ENCODE data around the gene MALAT1. TPM values are rescaled to one million over a fixed set of nuclear protein-coding genes. Genes with fewer than 3 reads are reported as not detected.
"Not testable (repeated sequence)": the region's sequence is repeated elsewhere in the genome, so short reads cannot be mapped to it uniquely, and the experiment has no call there.

Gene MALAT1
- 5,397 and 9,030 TPM in 2 replicates for total RNA-seq (ENCODE audit: low replicate concordance)

DNA sequence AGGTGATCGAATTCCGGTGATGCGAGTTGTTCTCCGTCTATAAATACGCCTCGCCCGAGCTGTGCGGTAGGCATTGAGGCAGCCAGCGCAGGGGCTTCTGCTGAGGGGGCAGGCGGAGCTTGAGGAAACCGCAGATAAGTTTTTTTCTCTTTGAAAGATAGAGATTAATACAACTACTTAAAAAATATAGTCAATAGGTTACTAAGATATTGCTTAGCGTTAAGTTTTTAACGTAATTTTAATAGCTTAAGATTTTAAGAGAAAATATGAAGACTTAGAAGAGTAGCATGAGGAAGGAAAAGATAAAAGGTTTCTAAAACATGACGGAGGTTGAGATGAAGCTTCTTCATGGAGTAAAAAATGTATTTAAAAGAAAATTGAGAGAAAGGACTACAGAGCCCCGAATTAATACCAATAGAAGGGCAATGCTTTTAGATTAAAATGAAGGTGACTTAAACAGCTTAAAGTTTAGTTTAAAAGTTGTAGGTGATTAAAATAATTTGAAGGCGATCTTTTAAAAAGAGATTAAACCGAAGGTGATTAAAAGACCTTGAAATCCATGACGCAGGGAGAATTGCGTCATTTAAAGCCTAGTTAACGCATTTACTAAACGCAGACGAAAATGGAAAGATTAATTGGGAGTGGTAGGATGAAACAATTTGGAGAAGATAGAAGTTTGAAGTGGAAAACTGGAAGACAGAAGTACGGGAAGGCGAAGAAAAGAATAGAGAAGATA, at the start of gene MALAT1:
MALAT1 (plus strand) TSS at position 69 of the 736 bp plus-strand sequence.
- H3K4me1 Mint-ChIP-seq = peaks cover 23% of the 10 kb centered on the region
- H3K36me3 Mint-ChIP-seq = peaks cover 5% of the 10 kb centered on the region
- TF ChIP-seq EZH2 (IDR thresholded peaks at IDR 0.05) (no peak), CTCF (IDR thresholded peaks at IDR 0.05) (no peak), EZH2phosphoT487 (IDR thresholded peaks at IDR 0.05) (no peak)
- peaks cover 50% of the 10 kb centered on the region for H3K36me3 ChIP-seq
- H3K27me3 Mint-ChIP-seq (ENCODE audit: insufficient read depth, low read depth) = peaks cover 13% of the 10 kb centered on the region
- peaks cover 11% of the 10 kb centered on the region for H3K4me1 ChIP-seq
- peaks cover 4% of the 10 kb centered on the region for H3K9me3 Mint-ChIP-seq
- no peaks in the 10 kb centered on the region for H3K27me3 ChIP-seq
- no peak within 1 kb of the TSS for H3K27ac Mint-ChIP-seq
- H3F3A ChIP-seq (ENCODE audit: low read depth) = peaks cover 75% of the 10 kb centered on the region
- peaks cover 52% of the 10 kb centered on the region for H4K20me1 ChIP-seq (ENCODE audit: low read depth)
- H3K9ac ChIP-seq = peak within 1 kb of the TSS; percentile 100
- peak within 1 kb of the TSS; percentile 93 for H3K4me3 ChIP-seq
- peak; percentile 97 for DNase-seq (ENCODE audit: low spot score)
- no peak within 1 kb of the TSS for H3K4me3 Mint-ChIP-seq
- H3K4me2 ChIP-seq = peak within 1 kb of the TSS; percentile 98
- H3K27ac ChIP-seq = peak within 1 kb of the TSS; percentile 100
- H2AFZ ChIP-seq (replicated peaks) = peak within 1 kb of the TSS; percentile 75
- H3K79me2 ChIP-seq (ENCODE audit: low read depth) = peaks cover 97% of the 10 kb centered on the region
- H3K9me3 ChIP-seq (ENCODE audit: low read depth) = no peaks in the 10 kb centered on the region

DNA sequence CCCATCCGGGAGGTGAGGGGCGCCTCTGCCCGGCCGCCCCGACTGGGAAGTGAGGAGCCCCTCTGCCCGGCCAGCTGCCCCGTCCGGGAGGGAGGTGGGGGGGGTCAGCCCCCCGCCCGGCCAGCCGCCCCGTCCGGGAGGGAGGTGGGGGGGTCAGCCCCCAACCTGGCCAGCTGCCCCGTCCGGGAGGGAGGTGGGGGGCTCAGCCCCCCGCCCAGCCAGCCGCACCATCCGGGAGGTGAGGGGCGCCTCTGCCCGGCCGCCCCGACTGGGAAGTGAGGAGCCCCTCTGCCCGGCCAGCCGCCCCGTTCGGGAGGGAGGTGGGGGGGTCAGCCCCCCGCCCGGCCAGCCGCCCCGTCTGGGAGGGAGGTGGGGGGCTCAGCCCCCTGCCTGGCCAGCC, 47.5 kb upstream of the MALAT1 start:
- not testable (repeated sequence) for H3K27ac ChIP-seq; H3F3A ChIP-seq (ENCODE audit: low read depth); H4K20me1 ChIP-seq (ENCODE audit: low read depth); H3K79me2 ChIP-seq (ENCODE audit: low read depth); H3K36me3 ChIP-seq; H3K4me1 ChIP-seq; H3K36me3 Mint-ChIP-seq; H3K4me3 Mint-ChIP-seq; DNase-seq (ENCODE audit: low spot score); H3K27ac Mint-ChIP-seq; H2AFZ ChIP-seq (replicated peaks); H3K9me3 ChIP-seq (ENCODE audit: low read depth); H3K9ac ChIP-seq; H3K4me2 ChIP-seq; H3K4me3 ChIP-seq
- H3K27me3 ChIP-seq = peaks cover 17% of the 10 kb centered on the region
- Mint-ChIP-seq H3K4me1 (peaks cover 37% of the 10 kb centered on the region), H3K9me3 (peaks cover 29% of the 10 kb centered on the region), H3K27me3 (ENCODE audit: insufficient read depth, low read depth) (peaks cover 15% of the 10 kb centered on the region)

- H3K27ac ChIP-seq; H3K4me1 ChIP-seq; H3K9ac ChIP-seq; H3K4me3 ChIP-seq; H3K36me3 ChIP-seq; H3K9me3 ChIP-seq (ENCODE audit: low read depth); H3K36me3 Mint-ChIP-seq; DNase-seq (ENCODE audit: low spot score); H3K4me2 ChIP-seq; H4K20me1 ChIP-seq (ENCODE audit: low read depth); H3K79me2 ChIP-seq (ENCODE audit: low read depth); H2AFZ ChIP-seq (replicated peaks): not testable (repeated sequence)
- peaks cover 11% of the 10 kb centered on the region for H3K27me3 Mint-ChIP-seq (ENCODE audit: insufficient read depth, low read depth)
- Histone ChIP-seq H3K27me3 (peaks cover 27% of the 10 kb centered on the region), H3F3A (ENCODE audit: low read depth) (peaks cover 10% of the 10 kb centered on the region)
- H3K27ac Mint-ChIP-seq = peak overlapping the region; percentile 60
- peaks cover 27% of the 10 kb centered on the region for H3K9me3 Mint-ChIP-seq
- H3K4me3 Mint-ChIP-seq = peak overlapping the region; percentile 58
- peaks cover 40% of the 10 kb centered on the region for H3K4me1 Mint-ChIP-seq
These were observed 46.6 kb upstream of the MALAT1 start for GRCh38 chr11:65452259-65452658.

GRCh38 chr11:65452806-65453490, 45.9 kb upstream of the MALAT1 start:
- Histone ChIP-seq H3K27ac (no peak overlapping the region), H2AFZ (replicated peaks) (no peak overlapping the region), H3F3A (ENCODE audit: low read depth) (peaks cover 10% of the 10 kb centered on the region), H3K36me3 (no peaks in the 10 kb centered on the region), H3K9me3 (ENCODE audit: low read depth) (no peaks in the 10 kb centered on the region), H3K27me3 (peaks cover 34% of the 10 kb centered on the region), H3K4me3 (no peak overlapping the region), H4K20me1 (ENCODE audit: low read depth) (no peaks in the 10 kb centered on the region), H3K4me1 (no peaks in the 10 kb centered on the region), H3K4me2 (no peak overlapping the region), H3K79me2 (ENCODE audit: low read depth) (no peaks in the 10 kb centered on the region), H3K9ac (no peak overlapping the region)
- TF ChIP-seq EZH2phosphoT487 (IDR thresholded peaks at IDR 0.05) = no peak
- TF ChIP-seq CTCF (IDR thresholded peaks at IDR 0.05) = no peak
- TF ChIP-seq EZH2 (IDR thresholded peaks at IDR 0.05) = no peak
- no peak for DNase-seq (ENCODE audit: low spot score)
- Mint-ChIP-seq H3K27ac (no peak overlapping the region), H3K36me3 (peaks cover 9% of the 10 kb centered on the region), H3K9me3 (peaks cover 30% of the 10 kb centered on the region), H3K27me3 (ENCODE audit: insufficient read depth, low read depth) (peaks cover 11% of the 10 kb centered on the region), H3K4me1 (peaks cover 39% of the 10 kb centered on the region), H3K4me3 (no peak overlapping the region)

All from neural progenitor cell (in vitro differentiated cells).